Keratinocyte (primary cell): ENCODE measurements around the gene SMYD3.

ENCODE experiments used
- CTCF ChIP-seq, 3 experiments: IDR thresholded peaks in 1 of 3; conservative IDR thresholded peaks in 1 of 3; optimal IDR thresholded peaks in 1 of 3; 2 replicates in 2 of 3; 3 replicates in 1 of 3; pipeline versions ENCODE3 to v1.5.1; 2011; ENCODE audit warnings: low read length in 3 of 3, mild to moderate bottlenecking in 3 of 3, moderate library complexity in 2 of 3, control low read depth in 1 of 3, inconsistent platforms in 1 of 3; ENCODE audit not compliant: insufficient read depth in 2 of 3; ENCODE audit errors: extremely low read depth in 1 of 3
- EZH2 ChIP-seq: IDR thresholded peaks from one replicate; pipeline ENCODE4 v1.6.1; 2012; ENCODE audit warnings: inconsistent platforms, mild to moderate bottlenecking, low read length, moderate library complexity

GRCh38 chr1:245898581-245898980 is 608.5 kb downstream of the SMYD3 start:
- TF ChIP-seq CTCF (optimal IDR thresholded peaks at IDR 0.05 in 1 of 3, IDR thresholded peaks at IDR 0.05 in 1 of 3, conservative IDR thresholded peaks at IDR 0.05 in 1 of 3; ENCODE audit: extremely low read depth in 1 of 3, insufficient read depth in 2 of 3, low read length in 3 of 3): no peak
- no peak for TF ChIP-seq EZH2
